Stimulated activated CD4-positive, alpha-beta T cell treated with anti-CD3 and anti-CD28 coated beads, Interleukin-1b, Interleukin-23, amount 100 ng/mL, for 48 hours (primary cell): ENCODE data around the gene GRHPR.
"Not testable (repeated sequence)": the region's sequence is repeated elsewhere in the genome, so short reads cannot be mapped to it uniquely, and the experiment has no call there.

Source experiments
- DNase-seq: peaks from one replicate; pipeline ENCODE4 v3.0.0-alpha.2; 2020

GRHPR gene

GRCh38 chr9:37424204-37424685 lies 1.7 kb downstream of the GRHPR start:
- no peak for DNase-seq

DNA sequence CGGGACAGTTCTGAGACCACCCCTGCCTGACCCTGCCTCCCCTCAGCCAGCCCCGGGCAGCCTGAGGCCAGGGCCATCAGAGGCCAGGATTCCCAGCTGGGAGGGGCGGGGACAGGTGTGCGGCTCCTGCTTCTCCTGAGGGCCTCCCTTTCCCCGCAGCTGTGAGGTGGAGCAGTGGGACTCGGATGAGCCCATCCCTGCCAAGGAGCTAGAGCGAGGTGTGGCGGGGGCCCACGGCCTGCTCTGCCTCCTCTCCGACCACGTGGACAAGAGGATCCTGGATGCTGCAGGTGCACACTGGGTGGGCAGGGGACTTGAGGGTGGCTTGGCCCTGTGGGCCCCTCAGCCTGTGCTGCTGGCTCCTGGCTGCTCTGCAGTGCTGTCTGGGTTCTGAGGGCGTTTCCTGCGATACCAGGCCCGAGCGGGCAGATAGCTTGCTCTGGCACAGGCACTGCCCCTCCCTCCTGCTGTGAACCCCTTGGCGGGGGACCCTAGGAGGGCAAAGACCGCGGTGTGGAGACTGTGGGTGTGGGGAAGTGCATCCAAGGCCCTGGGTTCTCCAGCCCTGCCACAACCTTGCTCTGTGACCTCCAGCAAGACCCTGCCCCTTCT lies 2.3 kb downstream of the GRHPR start:
- no peak for DNase-seq

GRCh38 chr9:37425298-37425752 lies 2.8 kb downstream of the GRHPR start:
- no peak for DNase-seq

DNA sequence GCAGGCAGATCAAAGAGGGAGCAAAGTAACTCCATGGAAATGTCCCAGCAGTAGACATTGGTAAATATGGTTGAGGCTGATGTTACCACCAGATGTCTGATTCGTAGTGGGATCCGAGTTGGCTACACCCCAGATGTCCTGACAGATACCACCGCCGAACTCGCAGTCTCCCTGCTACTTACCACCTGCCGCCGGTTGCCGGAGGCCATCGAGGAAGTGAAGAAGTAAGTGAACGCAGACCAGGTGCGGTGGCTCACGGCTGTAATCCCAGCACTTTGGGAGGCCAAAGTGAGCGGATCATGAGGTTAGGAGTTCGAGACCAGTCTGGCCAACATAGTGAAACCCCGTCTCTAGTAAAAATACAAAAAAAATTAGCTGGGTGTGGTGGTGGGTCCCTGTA lies 3.9 kb downstream of the GRHPR start:
- DNase-seq, result not testable (repeated sequence)

GRCh38 chr9:37426846-37427245 lies 4.3 kb downstream of the GRHPR start:
- no peak for DNase-seq

- no peak for DNase-seq
Measured at GRCh38 chr9:37428345-37428744, 5.8 kb downstream of the GRHPR start.

GRCh38 chr9:37429441-37430285 lies 7.2 kb downstream of the GRHPR start:
- DNase-seq, result no peak

DNA sequence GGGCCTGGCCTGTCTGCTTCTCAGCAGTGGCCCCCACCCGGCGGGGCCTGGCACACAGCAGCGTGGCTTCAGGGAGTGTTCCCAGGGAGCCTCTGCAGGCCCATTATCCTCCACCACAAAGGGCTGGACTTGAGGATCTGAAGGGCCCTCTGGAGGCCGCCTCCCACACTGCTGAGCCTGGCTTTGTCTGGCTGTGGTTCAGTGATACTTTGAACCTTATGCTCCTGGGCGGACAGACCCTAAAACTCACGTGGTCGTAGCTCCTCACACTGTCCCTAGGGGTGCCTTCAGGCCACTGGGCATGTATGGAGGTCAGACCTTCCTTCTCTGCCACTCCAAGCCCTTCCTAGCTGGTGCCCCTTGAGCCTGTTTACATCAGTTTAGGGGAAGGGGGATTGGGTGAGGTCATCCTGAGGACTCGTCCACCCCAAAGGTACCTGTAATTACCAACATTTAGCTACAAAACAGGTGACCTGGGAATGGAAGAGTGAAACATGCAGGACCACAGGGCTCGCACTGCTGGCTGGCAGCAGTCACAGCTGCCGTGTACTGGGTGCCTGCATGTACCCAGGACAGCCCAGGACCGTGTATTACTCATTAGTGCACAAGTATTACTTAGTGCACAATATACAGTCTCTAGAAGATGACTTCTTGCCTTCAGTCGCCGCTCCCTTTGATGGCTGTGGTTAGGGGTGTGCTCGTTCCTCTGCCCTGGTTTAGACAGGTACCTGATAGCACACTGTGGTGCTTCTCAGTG lies 8.5 kb downstream of the GRHPR start:
- DNase-seq, result no peak

DNA sequence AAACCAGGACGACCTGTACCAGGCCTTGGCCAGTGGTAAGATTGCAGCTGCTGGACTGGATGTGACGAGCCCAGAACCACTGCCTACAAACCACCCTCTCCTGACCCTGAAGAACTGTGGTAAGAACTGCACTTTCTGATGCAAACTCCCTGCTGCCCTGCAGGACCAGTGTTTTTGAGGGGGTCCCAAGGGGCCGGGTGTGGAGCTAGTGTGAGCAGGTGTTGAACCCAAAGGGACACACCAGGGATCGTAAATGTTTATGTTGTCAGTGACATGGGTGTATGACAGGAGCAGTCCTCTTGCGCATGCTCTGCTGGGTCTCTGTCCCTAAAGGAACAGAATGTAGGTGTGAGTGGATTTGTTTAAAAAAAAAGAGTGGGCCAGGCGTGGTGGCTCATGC lies 9.5 kb downstream of the GRHPR start:
- no peak for DNase-seq

DNA sequence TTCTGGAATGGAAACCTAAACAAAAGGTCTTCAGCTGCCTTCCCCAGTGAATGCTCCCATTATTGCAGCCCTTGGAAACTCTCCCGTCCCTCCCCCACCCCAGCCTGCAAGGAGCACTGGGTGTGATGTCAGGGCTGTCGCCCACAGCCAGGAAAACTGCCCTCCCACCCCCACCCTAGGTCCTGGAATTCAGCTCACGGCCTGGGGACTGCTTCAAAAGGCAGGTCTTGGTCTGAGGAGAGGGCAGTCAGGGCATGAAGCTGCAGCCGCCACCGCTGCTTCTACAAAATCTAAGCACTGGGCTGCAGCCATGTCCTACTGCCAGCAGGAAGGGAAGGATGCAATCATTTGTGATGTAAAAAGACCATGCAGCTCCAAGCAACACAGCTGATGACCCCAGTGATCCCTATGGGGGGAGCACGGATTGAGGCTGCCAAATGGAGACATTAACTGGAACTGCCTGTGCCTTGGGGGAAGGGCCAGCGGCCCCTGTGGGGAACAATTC lies 11.4 kb downstream of the GRHPR start:
- DNase-seq, result no peak

DNA sequence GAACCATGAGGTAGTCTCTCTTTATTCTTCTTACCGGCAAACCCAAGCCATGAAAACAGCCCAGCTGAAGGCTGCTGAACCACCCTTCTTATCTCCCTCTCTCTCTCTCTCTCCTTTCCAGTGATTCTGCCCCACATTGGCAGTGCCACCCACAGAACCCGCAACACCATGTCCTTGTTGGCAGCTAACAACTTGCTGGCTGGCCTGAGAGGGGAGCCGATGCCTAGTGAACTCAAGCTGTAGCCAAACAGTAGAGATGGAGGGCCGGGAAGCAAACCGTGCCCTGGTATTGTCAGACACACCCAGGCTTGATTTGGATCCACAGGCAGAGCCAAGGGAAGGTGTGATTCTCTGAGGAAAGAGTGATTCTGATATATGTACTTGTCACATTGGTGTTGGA lies 14.0 kb downstream of the GRHPR start:
- no peak for DNase-seq

GRCh38 chr9:37437010-37437409 lies 14.5 kb downstream of the GRHPR start:
- no peak for DNase-seq

DNA sequence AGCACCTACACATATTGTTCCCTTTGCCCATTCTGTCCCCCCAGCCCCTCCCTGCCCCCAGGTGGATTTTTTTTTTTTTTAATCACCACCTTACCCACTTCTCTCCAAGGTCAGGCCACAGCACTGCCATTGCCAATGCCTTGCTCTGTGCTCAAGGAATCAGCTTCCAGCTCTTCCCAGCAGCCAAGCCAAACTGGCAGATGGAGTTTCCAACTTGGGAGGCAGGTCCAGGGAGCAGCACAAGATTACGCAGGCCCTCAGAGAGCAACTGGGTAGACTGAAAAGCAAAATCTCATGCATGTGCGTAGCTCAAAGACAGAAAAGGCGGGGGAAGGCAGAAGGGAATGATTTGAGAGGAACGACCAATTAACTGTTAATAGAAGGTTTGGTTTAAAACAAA lies 15.1 kb downstream of the GRHPR start:
- DNase-seq, result no peak

DNA sequence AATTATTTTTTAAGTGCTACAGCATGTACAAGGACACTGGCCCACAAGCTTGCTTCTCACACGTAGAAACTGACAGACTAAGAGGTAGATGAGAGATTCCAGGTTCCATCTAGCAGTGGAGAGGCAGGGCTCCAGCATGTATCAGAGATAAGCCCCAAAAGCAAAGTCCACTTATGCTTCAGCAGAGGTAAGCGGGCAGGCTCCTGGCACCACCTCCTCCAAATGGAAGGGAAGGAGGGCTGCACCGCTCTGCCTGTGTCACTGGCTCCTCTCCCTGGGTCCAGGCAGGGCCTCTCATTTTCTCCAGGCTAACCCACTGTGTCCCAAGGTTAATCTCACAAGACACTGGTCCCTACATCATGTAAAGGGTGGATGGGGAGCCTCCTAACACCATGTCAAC lies 15.9 kb downstream of the GRHPR start:
- no peak for DNase-seq

DNA sequence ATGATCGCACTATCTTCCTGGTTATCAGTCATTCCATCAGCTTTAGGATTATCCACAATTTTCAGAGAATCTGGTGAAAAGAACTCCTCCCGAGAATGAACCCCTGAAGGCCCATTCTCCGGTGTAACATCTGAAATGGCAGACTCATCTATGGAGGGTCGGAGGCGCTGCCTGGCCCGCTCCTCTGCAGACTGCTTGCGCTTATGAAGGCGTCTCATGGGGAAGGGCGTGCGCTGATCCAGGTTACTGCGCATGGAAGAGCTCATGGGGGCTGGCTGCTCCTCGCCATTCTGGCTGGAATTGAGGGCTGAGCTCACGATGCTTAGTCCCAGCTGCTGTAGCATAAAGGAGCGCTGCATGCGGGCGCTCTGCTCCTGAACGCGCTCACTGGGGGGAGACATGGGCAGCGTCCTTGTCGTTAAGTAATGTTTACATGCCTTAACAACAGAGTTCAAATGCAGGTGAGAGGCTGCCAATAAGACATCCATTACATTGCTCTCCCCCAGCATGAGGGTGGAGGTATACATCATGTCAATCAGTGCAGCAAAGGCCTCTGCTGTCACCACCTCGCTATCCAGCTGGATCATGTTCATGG lies 19.4 kb downstream of the GRHPR start:
- DNase-seq, result no peak

- DNase-seq, result no peak
Measured at GRCh38 chr9:37442556-37442955, 20.1 kb downstream of the GRHPR start.

DNA sequence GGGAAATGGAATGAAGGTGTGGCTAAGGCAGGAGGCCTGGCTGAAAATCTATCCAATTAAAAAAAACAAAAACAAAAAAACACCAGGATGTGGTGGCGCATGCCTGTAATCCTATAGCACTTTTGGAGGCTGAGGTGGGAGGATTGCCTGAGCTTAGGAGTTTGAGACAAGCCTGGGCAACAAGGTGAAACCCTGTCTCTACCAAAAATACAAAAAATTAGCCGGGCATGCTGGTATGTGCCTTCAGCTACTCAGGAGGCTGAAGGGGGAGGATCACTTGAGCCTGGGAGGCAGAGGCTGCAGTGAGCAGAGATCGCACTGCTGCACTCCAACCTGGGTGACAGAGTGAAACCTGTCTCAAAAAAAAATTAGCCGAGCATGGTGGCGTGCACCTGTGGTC lies 21.1 kb downstream of the GRHPR start:
- DNase-seq, result no peak

DNA sequence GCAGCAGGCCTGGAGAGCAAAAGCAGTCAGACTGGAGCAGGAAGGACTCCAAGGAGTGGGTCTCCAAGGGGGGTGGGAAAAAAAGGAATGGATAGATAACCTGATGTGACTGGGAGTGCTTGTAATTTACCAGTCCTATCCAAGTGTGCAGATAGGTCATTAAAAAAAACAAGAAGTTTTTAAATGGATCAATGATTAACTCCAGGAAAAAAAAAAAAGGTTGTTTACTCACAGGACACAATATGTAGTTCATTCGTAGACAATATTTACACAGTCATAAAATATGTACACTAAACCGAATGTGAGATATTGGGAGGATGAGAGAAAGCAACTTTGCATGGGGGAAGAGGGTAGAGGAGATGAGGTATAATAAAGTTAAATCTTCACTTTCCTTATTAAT lies 22.4 kb downstream of the GRHPR start:
- DNase-seq, result no peak

GRCh38 chr9:37445832-37446231 lies 23.3 kb downstream of the GRHPR start:
- DNase-seq, result no peak

GRCh38 chr9:37446401-37446800 lies 23.9 kb downstream of the GRHPR start:
- no peak for DNase-seq

DNA sequence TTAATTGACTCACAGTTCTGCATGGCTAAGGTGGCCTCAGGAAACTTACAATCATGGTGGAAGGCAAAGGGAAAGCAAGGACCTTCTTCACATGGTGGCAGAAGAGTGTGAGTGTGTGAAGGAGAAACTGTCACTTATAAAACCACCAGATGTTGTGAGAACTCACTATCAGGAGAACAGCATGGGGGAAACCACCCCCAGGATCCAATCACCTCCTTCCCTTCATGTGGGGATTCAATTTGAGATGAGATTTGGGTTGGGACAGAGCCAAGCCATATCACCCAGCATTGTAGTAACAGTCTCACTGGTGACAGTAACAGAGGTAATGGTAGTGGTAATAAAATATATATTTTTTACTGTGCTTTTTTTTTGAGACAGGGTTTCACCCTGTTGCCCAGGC lies 24.6 kb downstream of the GRHPR start:
- DNase-seq, result no peak

- DNase-seq, result no peak
Measured at GRCh38 chr9:37449862-37450632, 27.6 kb downstream of the GRHPR start.
